ENCODE results near the gene LCP1. TPM values are rescaled to one million over a fixed set of nuclear protein-coding genes. Genes with fewer than 3 reads are reported as not detected.

Gene LCP1
- total RNA-seq, 1 donor from 2014 or later: 8.0 TPM

- no peak for DNase-seq
Measured at GRCh38 chr13:46100191-46100815, 81.7 kb downstream of the LCP1 start.

DNA sequence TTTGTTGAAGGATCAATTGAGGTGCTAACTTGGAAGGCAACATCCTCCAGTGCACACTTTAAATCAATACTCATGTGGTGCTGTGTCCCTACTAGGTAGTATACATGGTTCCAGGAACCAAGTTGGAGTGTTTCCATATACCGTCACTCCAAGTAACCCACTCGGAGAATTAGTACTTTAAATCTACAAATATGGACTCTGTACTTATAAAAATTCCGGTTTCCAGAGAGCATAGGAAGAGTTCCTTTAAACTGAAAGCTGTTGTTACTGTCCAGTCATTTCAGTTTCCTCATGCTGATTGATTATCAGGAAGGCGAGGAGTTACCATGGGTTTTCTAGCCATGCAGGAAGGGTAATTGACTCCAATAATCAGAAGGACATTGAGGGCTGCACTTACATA lies 84.3 kb downstream of the LCP1 start:
- DNase-seq: no peak

GRCh38 chr13:46097015-46097414 lies 85.0 kb downstream of the LCP1 start:
- peak; percentile 17 for DNase-seq

GRCh38 chr13:46094478-46094877 lies 87.5 kb downstream of the LCP1 start:
- no peak for DNase-seq

- DNase-seq: no peak
Measured at GRCh38 chr13:46088821-46089562, 93.0 kb downstream of the LCP1 start.

- no peak for DNase-seq
Measured at GRCh38 chr13:46087481-46087880, 94.5 kb downstream of the LCP1 start.

DNA sequence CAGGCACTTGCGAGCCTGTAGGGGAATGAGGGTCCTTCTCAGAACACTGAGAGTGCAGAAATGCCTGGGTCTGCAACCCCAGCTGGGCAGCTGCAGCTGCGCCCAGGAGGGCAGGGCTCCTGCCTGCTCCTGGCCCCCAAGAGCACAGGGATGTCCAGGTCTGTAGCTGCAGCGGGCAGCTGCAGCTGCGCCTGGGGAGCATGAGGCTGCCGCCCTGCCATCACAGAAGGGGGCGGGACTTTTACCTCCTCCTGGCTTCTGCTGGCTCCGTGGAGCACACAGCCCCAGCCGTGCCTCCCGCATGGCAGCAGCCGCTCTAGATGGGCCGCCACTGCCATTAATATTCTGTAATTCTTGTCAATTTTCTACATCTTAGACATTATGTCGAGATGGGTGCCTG lies 95.0 kb downstream of the LCP1 start:
- no peak for DNase-seq

DNA sequence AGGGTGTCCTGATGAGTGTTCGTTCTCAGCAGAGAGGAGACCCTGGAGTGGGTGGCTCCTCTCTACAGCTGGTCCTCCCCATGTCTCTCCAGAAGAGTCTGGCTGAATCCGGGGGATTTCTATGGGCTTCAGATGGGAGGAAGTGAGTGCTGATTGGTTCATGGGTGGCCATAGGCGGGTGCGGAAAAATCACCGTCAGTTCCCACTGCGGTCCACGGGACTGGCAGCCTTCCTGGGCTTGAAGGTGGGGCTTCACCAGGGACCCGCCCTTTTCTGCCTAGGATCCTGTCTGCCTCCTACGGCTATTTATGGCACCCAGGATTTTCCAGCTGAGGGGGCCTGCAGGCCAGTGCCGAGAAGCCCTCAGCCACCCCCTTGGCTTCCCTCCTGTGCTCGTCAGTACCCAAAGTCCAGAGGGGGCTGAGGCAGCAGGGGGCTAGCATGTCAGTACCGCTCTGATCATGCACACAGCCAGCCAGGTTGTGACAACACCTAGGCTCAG lies 95.5 kb downstream of the LCP1 start:
- no peak for DNase-seq

DNA sequence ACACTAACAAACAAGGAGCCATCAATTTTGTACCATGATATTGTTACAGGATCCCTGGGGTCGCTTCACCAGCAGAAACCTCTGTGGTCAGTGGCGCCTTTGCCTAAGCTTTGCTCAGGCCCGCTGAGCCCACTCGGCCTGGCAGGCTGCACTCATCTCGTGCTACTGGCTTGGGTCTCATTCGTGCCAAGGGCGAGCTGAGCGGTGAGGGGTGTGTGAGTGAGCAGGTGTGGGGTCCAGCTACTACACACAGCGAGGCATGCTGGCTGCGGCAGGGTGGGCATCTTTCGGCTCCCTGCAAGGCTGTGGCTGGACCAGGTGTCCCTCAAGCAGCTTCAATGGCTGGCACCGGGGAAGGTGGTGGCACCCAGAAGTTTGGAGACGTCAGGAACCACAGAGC lies 96.2 kb downstream of the LCP1 start:
- no peak for DNase-seq

DNA sequence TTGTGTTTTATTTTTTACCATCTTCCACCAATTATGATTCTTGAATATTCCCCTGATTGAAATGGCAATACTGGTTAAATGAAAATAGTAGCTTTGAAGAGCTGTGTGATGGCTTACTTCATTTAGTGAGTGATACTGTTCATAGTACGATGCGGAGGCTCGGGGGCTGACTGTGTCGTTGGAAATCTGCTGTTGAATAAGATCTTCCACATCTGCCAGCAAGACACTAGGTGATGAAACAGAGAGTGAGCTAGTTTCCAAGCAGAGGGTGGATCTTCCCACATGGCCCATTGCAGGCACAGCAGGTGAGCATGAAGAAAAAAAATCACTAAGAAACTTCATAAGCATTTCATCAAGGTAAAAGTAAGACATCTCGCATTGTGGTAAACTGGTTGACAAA lies 99.7 kb downstream of the LCP1 start:
- no peak for DNase-seq

GRCh38 chr13:46079770-46080169 lies 102.2 kb downstream of the LCP1 start:
- no peak for DNase-seq

GRCh38 chr13:46077265-46077664 lies 104.7 kb downstream of the LCP1 start:
- DNase-seq: no peak

DNA sequence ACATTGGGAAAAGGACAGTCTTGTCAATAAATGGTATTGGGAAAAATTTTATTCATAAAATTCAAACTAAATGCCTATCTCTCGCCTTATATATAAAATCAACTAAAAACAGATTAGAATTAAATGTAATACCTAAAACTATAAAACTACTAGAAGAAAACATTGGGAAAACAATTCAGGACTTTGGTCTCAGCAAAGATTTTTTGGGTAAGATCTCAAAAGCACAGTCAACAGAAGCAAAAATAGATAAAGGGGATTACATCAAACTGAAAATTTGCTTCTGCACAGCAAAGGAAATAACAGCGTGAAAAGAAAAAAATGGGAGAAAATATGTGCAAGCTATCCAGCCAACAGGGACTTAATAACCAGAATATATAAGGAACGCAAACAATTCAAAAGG lies 105.2 kb downstream of the LCP1 start:
- DNase-seq: no peak

Small RNAs within 50 kb of the gene (small RNA-seq; reads per million reads assigned to genes)
- gene RN7SL288P: not detected

Other genes with a start within 250 kb of the LCP1 start
- gene ZC3H13, start 129.4 kb downstream of the LCP1 start, total RNA-seq: 36.5 TPM
- gene CPB2, start 77.1 kb downstream of the LCP1 start, total RNA-seq: not detected
- gene LRRC63, start 29.8 kb upstream of the LCP1 start, total RNA-seq: 2.0 TPM
- gene RUBCNL, start 205.1 kb upstream of the LCP1 start, total RNA-seq: 5.8 TPM